Activated gamma-delta T cell treated with Interleukin-2 at 50 U/mL for 16 hours (primary cell): ENCODE measurements around the gene TTLL11.
"Not testable (repeated sequence)": the region's sequence is repeated elsewhere in the genome, so short reads cannot be mapped to it uniquely, and the experiment has no call there.

ENCODE experiments used
- DNase-seq: peaks from one replicate; pipeline ENCODE4 v3.0.0-alpha.2; 2020

TTLL11 gene

GRCh38 chr9:121895358-121895757, 197.8 kb downstream of the TTLL11 start:
- DNase-seq = no peak

GRCh38 chr9:121894380-121894779, 198.7 kb downstream of the TTLL11 start:
- not testable (repeated sequence) for DNase-seq

GRCh38 chr9:121893786-121894185, 199.3 kb downstream of the TTLL11 start:
- DNase-seq = no peak

- DNase-seq = no peak
Observed at GRCh38 chr9:121892706-121893105, 200.4 kb downstream of the TTLL11 start.

GRCh38 chr9:121890746-121891145, 202.4 kb downstream of the TTLL11 start:
- no peak for DNase-seq

GRCh38 chr9:121889990-121890563, 203.0 kb downstream of the TTLL11 start:
- no peak for DNase-seq

GRCh38 chr9:121888438-121888775, 204.7 kb downstream of the TTLL11 start:
- DNase-seq = no peak

- DNase-seq = no peak
Observed at GRCh38 chr9:121887553-121888437, 205.3 kb downstream of the TTLL11 start.

GRCh38 chr9:121886759-121887485, 206.2 kb downstream of the TTLL11 start:
- no peak for DNase-seq

- no peak for DNase-seq
Observed at GRCh38 chr9:121885345-121885901, 207.7 kb downstream of the TTLL11 start.

GRCh38 chr9:121884057-121884541, 209.0 kb downstream of the TTLL11 start:
- DNase-seq = no peak

- DNase-seq = no peak
Observed at GRCh38 chr9:121883281-121884056, 209.6 kb downstream of the TTLL11 start.

- no peak for DNase-seq
Observed at GRCh38 chr9:121881920-121882500, 211.1 kb downstream of the TTLL11 start.

- DNase-seq = no peak
Observed at GRCh38 chr9:121880343-121880898, 212.7 kb downstream of the TTLL11 start.

- DNase-seq = no peak
Observed at GRCh38 chr9:121878271-121878822, 214.8 kb downstream of the TTLL11 start.

- no peak for DNase-seq
Observed at GRCh38 chr9:121876658-121877271, 216.3 kb downstream of the TTLL11 start.

GRCh38 chr9:121876255-121876654, 216.9 kb downstream of the TTLL11 start:
- DNase-seq = no peak

- DNase-seq = no peak
Observed at GRCh38 chr9:121874524-121874923, 218.6 kb downstream of the TTLL11 start.

- DNase-seq = no peak
Observed at GRCh38 chr9:121871431-121872025, 221.6 kb downstream of the TTLL11 start.

- no peak for DNase-seq
Observed at GRCh38 chr9:121870271-121870670, 222.8 kb downstream of the TTLL11 start.

- no peak for DNase-seq
Observed at GRCh38 chr9:121868626-121869025, 224.5 kb downstream of the TTLL11 start.
